ENCODE results near the gene ARHGEF25. TPM values are rescaled to one million over a fixed set of nuclear protein-coding genes. Genes with fewer than 3 reads are reported as not detected.
"Not testable (repeated sequence)": the region's sequence is repeated elsewhere in the genome, so short reads cannot be mapped to it uniquely, and the experiment has no call there.

Gene ARHGEF25
- total RNA-seq, 1 donor from 2014 or later: 80.2 TPM

GRCh38 chr12:57616383-57617101, 5.3 kb downstream of the ARHGEF25 start:
- Mint-ChIP-seq H3K9me3 (ENCODE audit: unreplicated experiment) (peaks cover 14% of the 10 kb centered on the region), H3K4me3 (ENCODE audit: unreplicated experiment) (no peak overlapping the region), H3K36me3 (ENCODE audit: unreplicated experiment) (peaks cover 7% of the 10 kb centered on the region), H3K4me1 (ENCODE audit: low read depth, unreplicated experiment) (peaks cover 43% of the 10 kb centered on the region), H3K27me3 (ENCODE audit: unreplicated experiment) (peaks cover 25% of the 10 kb centered on the region), H3K27ac (ENCODE audit: unreplicated experiment) (no peak overlapping the region)
- no peak for TF ChIP-seq CTCF (IDR thresholded peaks at IDR 0.05; ENCODE audit: partially characterized antibody, unreplicated experiment)
- DNase-seq: no peak

DNA sequence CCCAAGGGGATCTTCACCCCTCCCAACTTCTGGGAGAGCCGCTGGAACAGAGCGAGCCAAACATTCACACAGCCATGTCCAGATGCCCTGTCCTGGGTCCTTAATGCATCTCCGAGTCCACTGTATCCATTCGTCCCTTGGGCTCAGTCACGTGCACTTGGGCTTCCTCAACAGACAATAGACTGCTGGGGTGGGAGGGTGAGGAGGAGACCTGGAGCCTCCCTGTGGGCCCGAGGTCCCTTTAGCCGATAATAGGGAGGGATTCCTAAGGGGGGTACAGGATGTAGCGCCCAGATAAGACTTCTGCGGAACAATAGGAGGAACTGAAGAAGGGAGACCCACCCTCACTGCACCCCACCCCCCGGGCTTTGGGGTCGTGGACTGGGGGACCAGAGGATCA, 6.7 kb downstream of the ARHGEF25 start:
- Mint-ChIP-seq H3K4me3 (ENCODE audit: unreplicated experiment) (no peak overlapping the region), H3K9me3 (ENCODE audit: unreplicated experiment) (peaks cover 13% of the 10 kb centered on the region), H3K27ac (ENCODE audit: unreplicated experiment) (no peak overlapping the region), H3K4me1 (ENCODE audit: low read depth, unreplicated experiment) (peaks cover 42% of the 10 kb centered on the region), H3K27me3 (ENCODE audit: unreplicated experiment) (peaks cover 32% of the 10 kb centered on the region), H3K36me3 (ENCODE audit: unreplicated experiment) (peaks cover 12% of the 10 kb centered on the region)
- DNase-seq: no peak
- TF ChIP-seq CTCF (IDR thresholded peaks at IDR 0.05; ENCODE audit: partially characterized antibody, unreplicated experiment): no peak

DNA sequence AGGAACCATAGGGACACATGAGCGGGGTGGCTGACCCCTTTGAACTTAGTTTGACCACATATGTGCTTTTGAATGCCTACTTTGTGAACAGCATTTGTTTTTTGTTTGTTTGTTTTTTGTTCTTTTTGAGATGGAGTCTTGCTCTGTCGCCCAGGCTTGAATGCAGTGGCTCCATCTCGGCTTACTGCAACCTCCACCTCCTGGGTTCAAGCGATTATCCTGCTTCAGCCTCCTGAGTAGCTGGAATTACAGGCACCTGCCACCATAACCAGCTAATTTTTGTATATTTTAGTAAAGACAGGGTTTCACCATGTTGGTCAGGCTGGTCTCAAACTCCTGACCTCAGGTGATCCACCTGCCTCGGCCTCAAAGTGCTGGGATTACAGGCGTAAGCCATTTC, 7.2 kb downstream of the ARHGEF25 start:
- not testable (repeated sequence) for H3K27ac Mint-ChIP-seq (ENCODE audit: unreplicated experiment)

GRCh38 chr12:57618966-57619433, 7.8 kb downstream of the ARHGEF25 start:
- H3K4me3 Mint-ChIP-seq (ENCODE audit: unreplicated experiment): peak overlapping the region; percentile 59
- DNase-seq: peak; percentile 36
- peaks cover 38% of the 10 kb centered on the region for H3K27me3 Mint-ChIP-seq (ENCODE audit: unreplicated experiment)
- peak overlapping the region; percentile 56 for H3K27ac Mint-ChIP-seq (ENCODE audit: unreplicated experiment)
- peaks cover 34% of the 10 kb centered on the region for H3K4me1 Mint-ChIP-seq (ENCODE audit: low read depth, unreplicated experiment)
- H3K36me3 Mint-ChIP-seq (ENCODE audit: unreplicated experiment): peaks cover 14% of the 10 kb centered on the region
- TF ChIP-seq CTCF (IDR thresholded peaks at IDR 0.05; ENCODE audit: partially characterized antibody, unreplicated experiment): no peak
- H3K9me3 Mint-ChIP-seq (ENCODE audit: unreplicated experiment): peaks cover 16% of the 10 kb centered on the region

More for the DNA sequence above, 7.2 kb downstream of the ARHGEF25 start:
- DNase-seq; H3K4me3 Mint-ChIP-seq (ENCODE audit: unreplicated experiment): not testable (repeated sequence)
- Mint-ChIP-seq H3K36me3 (ENCODE audit: unreplicated experiment) (peaks cover 12% of the 10 kb centered on the region), H3K4me1 (ENCODE audit: low read depth, unreplicated experiment) (peaks cover 37% of the 10 kb centered on the region), H3K27me3 (ENCODE audit: unreplicated experiment) (peaks cover 32% of the 10 kb centered on the region), H3K9me3 (ENCODE audit: unreplicated experiment) (peaks cover 16% of the 10 kb centered on the region)

GRCh38 chr12:57619434-57620244, 8.4 kb downstream of the ARHGEF25 start:
- H3K27ac Mint-ChIP-seq (ENCODE audit: unreplicated experiment): no peak overlapping the region
- peaks cover 19% of the 10 kb centered on the region for H3K36me3 Mint-ChIP-seq (ENCODE audit: unreplicated experiment)
- peak overlapping the region; percentile 59 for H3K4me3 Mint-ChIP-seq (ENCODE audit: unreplicated experiment)
- peaks cover 40% of the 10 kb centered on the region for H3K27me3 Mint-ChIP-seq (ENCODE audit: unreplicated experiment)
- TF ChIP-seq CTCF (IDR thresholded peaks at IDR 0.05; ENCODE audit: partially characterized antibody, unreplicated experiment): no peak
- H3K9me3 Mint-ChIP-seq (ENCODE audit: unreplicated experiment): peaks cover 17% of the 10 kb centered on the region
- DNase-seq: peak; percentile 40
- H3K4me1 Mint-ChIP-seq (ENCODE audit: low read depth, unreplicated experiment): peaks cover 29% of the 10 kb centered on the region

Data from glutamatergic neuron (in vitro differentiated cells).